Endodermal cell (in vitro differentiated cells): ENCODE measurements around the gene ANGPTL7. TPM values are rescaled to one million over a fixed set of nuclear protein-coding genes. Genes with fewer than 3 reads are reported as not detected.
"Not testable (repeated sequence)": the region's sequence is repeated elsewhere in the genome, so short reads cannot be mapped to it uniquely, and the experiment has no call there.

Experiments used
- DNase-seq: peaks from one replicate; pipeline ENCODE4 v3.0.0-alpha.2; 2017
- H3K27ac ChIP-seq: 2 replicates; pipeline ENCODE4 v1.5.1; 2013; ENCODE audit warnings: mild to moderate bottlenecking, low read depth, low read length, moderate library complexity
- H3K27me3 ChIP-seq: 2 replicates; pipeline ENCODE4 v1.6.1; 2013; ENCODE audit warnings: mild to moderate bottlenecking, low read length, moderate library complexity; ENCODE audit not compliant: insufficient read depth, control insufficient read depth, poor library complexity, severe bottlenecking
- H3K36me3 ChIP-seq: 2 replicates; pipeline ENCODE4 v1.7.0; 2013; ENCODE audit warnings: mild to moderate bottlenecking, low read length, moderate library complexity; ENCODE audit not compliant: control insufficient read depth, insufficient read depth
- H3K4me1 ChIP-seq: one replicate; pipeline ENCODE4 v1.7.0; 2013; ENCODE audit warnings: low read length; ENCODE audit not compliant: control insufficient read depth, insufficient read depth
- H3K4me3 ChIP-seq: 2 replicates; pipeline ENCODE4 v1.5.1; 2013; ENCODE audit warnings: mild to moderate bottlenecking, low read length, moderate library complexity
- H3K9ac ChIP-seq: 2 replicates; pipeline ENCODE4 v1.6.1; 2013; ENCODE audit warnings: mild to moderate bottlenecking, low read length, moderate library complexity; ENCODE audit not compliant: poor library complexity, severe bottlenecking; ENCODE audit errors: extremely low read depth
- H3K9me3 ChIP-seq: 2 replicates; pipeline ENCODE4 v1.6.1; 2013; ENCODE audit warnings: mild to moderate bottlenecking, low read length, moderate library complexity; ENCODE audit not compliant: control insufficient read depth
- H3K27ac Mint-ChIP-seq: 2 replicates; pipeline ENCODE4 v1.8.0; 2020; ENCODE audit warnings: mixed read lengths
- H3K27me3 Mint-ChIP-seq: 2 replicates; pipeline ENCODE4 v1.8.0; 2021; ENCODE audit warnings: mild to moderate bottlenecking, mixed read lengths; ENCODE audit not compliant: insufficient read depth
- H3K36me3 Mint-ChIP-seq: 2 replicates; pipeline ENCODE4 v1.8.0; 2020; ENCODE audit warnings: low read depth, mixed read lengths
- H3K4me1 Mint-ChIP-seq: 2 replicates; pipeline ENCODE4 v1.8.0; 2020; ENCODE audit warnings: mixed read lengths
- H3K4me3 Mint-ChIP-seq: 2 replicates; pipeline ENCODE4 v1.8.0; 2020; ENCODE audit warnings: mild to moderate bottlenecking, moderate library complexity, mixed read lengths
- H3K9me3 Mint-ChIP-seq: 2 replicates; pipeline ENCODE4 v1.8.0; 2020; ENCODE audit warnings: mild to moderate bottlenecking, mixed read lengths
- CTCF ChIP-seq: fragments of 200-600 bp; sonication (generic); conservative IDR thresholded peaks from 2 replicates; pipeline ENCODE4 v1.5.0; 2021; ENCODE audit warnings: antibody characterized with exemption, mild to moderate bottlenecking
- WGBS, 2 experiments: methylation state at CpG; one replicate each; pipeline versions ENCODE4 v1.1.5 to v1.1.7; 2013; ENCODE audit warnings: missing lambda C conversion rate in 2 of 2, mixed read lengths in 1 of 2; ENCODE audit not compliant: insufficient coverage in 1 of 2, insufficient read length in 1 of 2; 5-methylcytosine and 5-hydroxymethylcytosine counted together
- total RNA-seq, 2 donors: library from RNA; stranded (reverse); fragmentation: NEBNext Ultra II Directional in 1 of 2; extraction: Animal tissue kit (Norgen Biotek cat#: 25700) in 1 of 2; gene quantifications; 2 replicates in 1 of 2; 3 replicates in 1 of 2; pipeline ENCODE4 v1.2.1, GENCODE V29; 2021

ANGPTL7 gene
- total RNA-seq, 2 donors from 2014 or later: not detected

DNA sequence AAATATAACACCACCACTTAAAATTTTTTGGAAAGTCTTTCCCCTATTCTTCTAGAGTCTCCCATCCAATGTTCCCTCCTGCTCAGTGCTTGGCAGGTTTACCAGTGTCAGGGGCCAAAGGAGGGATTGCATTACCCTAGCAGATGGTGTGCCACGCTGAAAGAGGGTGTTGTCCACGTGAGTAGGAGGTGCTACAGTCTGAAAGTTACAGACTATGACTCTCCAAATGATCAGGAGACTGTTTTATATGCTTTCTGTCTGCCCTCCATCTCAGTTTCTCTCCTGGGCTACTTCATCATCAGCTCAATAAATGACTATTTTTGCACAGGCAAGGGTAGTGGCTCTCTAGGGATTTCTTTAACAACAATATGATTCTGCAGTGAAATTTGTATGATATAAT, 31.3 kb upstream of the ANGPTL7 start:
- H3K27me3 Mint-ChIP-seq: no peaks in the 10 kb centered on the region
- peaks cover 24% of the 10 kb centered on the region for H3K9me3 ChIP-seq
- 91 to 92% methylated on average over 2 of the region's 2 CpGs for WGBS, 2 experiments
- peaks cover 64% of the 10 kb centered on the region for H3K36me3 ChIP-seq
- H3K27me3 ChIP-seq: no peaks in the 10 kb centered on the region
- no peak overlapping the region for H3K9ac ChIP-seq
- H3K4me1 Mint-ChIP-seq: no peaks in the 10 kb centered on the region
- peaks cover 25% of the 10 kb centered on the region for H3K9me3 Mint-ChIP-seq
- no peak overlapping the region for H3K4me3 Mint-ChIP-seq
- TF ChIP-seq CTCF: no peak
- no peak overlapping the region for H3K27ac Mint-ChIP-seq
- no peaks in the 10 kb centered on the region for H3K4me1 ChIP-seq
- H3K4me3 ChIP-seq: no peak overlapping the region
- no peak for DNase-seq
- H3K27ac ChIP-seq: no peak overlapping the region
- H3K36me3 Mint-ChIP-seq: peaks cover 59% of the 10 kb centered on the region

GRCh38 chr1:11158291-11158690, 30.9 kb upstream of the ANGPTL7 start:
- Histone ChIP-seq H3K27ac (no peak overlapping the region), H3K4me3 (no peak overlapping the region), H3K4me1 (no peaks in the 10 kb centered on the region), H3K9ac (no peak overlapping the region), H3K27me3 (no peaks in the 10 kb centered on the region), H3K36me3 (peaks cover 60% of the 10 kb centered on the region), H3K9me3 (peaks cover 24% of the 10 kb centered on the region)
- 93 to 100% methylated on average over 1 to 3 of the region's 3 CpGs for WGBS, 2 experiments
- Mint-ChIP-seq H3K27ac (no peak overlapping the region), H3K36me3 (peaks cover 60% of the 10 kb centered on the region), H3K4me1 (no peaks in the 10 kb centered on the region), H3K27me3 (no peaks in the 10 kb centered on the region), H3K9me3 (peaks cover 29% of the 10 kb centered on the region), H3K4me3 (no peak overlapping the region)
- no peak for DNase-seq
- TF ChIP-seq CTCF: no peak

DNA sequence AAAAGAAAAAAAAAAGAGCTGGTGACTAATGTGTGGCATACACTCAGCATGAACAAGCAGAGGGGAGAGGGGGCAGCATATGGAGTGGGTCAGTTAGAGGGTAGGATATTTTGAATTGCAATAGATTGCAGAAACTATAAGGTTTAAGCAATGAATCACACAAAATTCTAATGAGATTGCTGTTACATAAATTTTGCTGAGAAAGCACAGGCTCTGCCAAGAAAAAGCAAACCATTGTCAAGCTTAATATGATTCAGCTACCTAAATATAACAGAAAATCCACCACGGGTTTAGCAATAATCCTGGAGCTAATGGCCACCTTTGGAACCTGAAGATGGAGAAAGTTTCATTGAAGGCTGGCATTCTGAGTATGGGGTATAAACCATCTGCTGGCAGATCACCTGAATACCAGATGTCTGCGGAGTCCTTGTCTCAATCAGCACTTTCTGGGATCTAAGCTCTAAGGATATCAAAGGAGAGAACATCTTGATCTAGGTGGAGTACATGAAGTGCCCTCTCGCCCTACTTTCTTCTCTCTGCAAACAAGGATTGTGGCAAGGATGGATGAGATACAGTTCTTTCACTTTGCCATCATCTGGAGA, 30.3 kb upstream of the ANGPTL7 start:
- H3K4me3 ChIP-seq: no peak overlapping the region
- H3K27me3 ChIP-seq: no peaks in the 10 kb centered on the region
- WGBS, 2 experiments: 92 to 94% methylated on average over 2 to 3 of the region's 3 CpGs
- H3K4me1 ChIP-seq: no peaks in the 10 kb centered on the region
- H3K36me3 ChIP-seq: peaks cover 56% of the 10 kb centered on the region
- Mint-ChIP-seq H3K4me3 (no peak overlapping the region), H3K4me1 (no peaks in the 10 kb centered on the region), H3K9me3 (peaks cover 29% of the 10 kb centered on the region), H3K36me3 (peaks cover 61% of the 10 kb centered on the region), H3K27ac (no peak overlapping the region), H3K27me3 (no peaks in the 10 kb centered on the region)
- DNase-seq: no peak
- peaks cover 24% of the 10 kb centered on the region for H3K9me3 ChIP-seq
- H3K9ac ChIP-seq: no peak overlapping the region
- TF ChIP-seq CTCF: no peak
- no peak overlapping the region for H3K27ac ChIP-seq

- not testable (repeated sequence) for DNase-seq, H3K4me3 ChIP-seq, H3K27me3 Mint-ChIP-seq, H3K4me1 Mint-ChIP-seq, H3K27ac Mint-ChIP-seq, H3K4me3 Mint-ChIP-seq, H3K27ac ChIP-seq, H3K4me1 ChIP-seq, H3K9ac ChIP-seq, H3K27me3 ChIP-seq
- Mint-ChIP-seq H3K9me3 (peaks cover 35% of the 10 kb centered on the region), H3K36me3 (peaks cover 70% of the 10 kb centered on the region)
- Histone ChIP-seq H3K36me3 (peaks cover 40% of the 10 kb centered on the region), H3K9me3 (peaks cover 24% of the 10 kb centered on the region)
- no CpG with 5 or more reads among the region's 4 CpGs for WGBS, 2 experiments
Measured at GRCh38 chr1:11162752-11163151, 26.4 kb upstream of the ANGPTL7 start.

DNA sequence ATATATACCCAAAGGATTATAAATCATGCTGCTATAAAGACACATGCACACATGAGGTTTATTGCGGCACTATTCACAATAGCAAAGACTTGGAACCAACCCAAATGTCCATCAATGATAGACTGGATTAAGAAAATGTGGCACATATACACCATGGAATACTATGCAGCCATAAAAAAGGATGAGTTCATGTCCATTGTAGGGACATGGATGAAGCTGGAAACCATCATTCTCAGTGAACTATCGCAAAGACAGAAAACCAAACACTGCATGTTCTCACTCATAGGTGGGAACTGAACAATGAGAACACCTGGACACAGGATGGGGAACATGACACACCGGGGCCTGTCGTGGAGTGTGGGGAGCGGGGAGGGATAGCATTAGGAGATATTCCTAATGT, 22.4 kb upstream of the ANGPTL7 start:
- H3K4me3 ChIP-seq, H3K27me3 Mint-ChIP-seq, H3K27ac Mint-ChIP-seq, H3K4me1 ChIP-seq, H3K4me3 Mint-ChIP-seq, H3K27me3 ChIP-seq, DNase-seq, H3K9me3 ChIP-seq, H3K9ac ChIP-seq, H3K27ac ChIP-seq, H3K36me3 ChIP-seq, H3K4me1 Mint-ChIP-seq: not testable (repeated sequence)
- H3K9me3 Mint-ChIP-seq: peaks cover 19% of the 10 kb centered on the region
- peaks cover 72% of the 10 kb centered on the region for H3K36me3 Mint-ChIP-seq
- 93 to 95% methylated on average over 4 to 5 of the region's 5 CpGs for WGBS, 2 experiments
